Hippocampal formation (tissue), 2 donors: ENCODE data around the gene COQ3.
"Not testable (repeated sequence)": the region's sequence is repeated elsewhere in the genome, so short reads cannot be mapped to it uniquely, and the experiment has no call there.

ENCODE experiments used
- DNase-seq, 2 donors: peaks; one replicate each; lab custom pipeline; 2025; lab: John Stamatoyannopoulos, UW

The COQ3 gene

DNA sequence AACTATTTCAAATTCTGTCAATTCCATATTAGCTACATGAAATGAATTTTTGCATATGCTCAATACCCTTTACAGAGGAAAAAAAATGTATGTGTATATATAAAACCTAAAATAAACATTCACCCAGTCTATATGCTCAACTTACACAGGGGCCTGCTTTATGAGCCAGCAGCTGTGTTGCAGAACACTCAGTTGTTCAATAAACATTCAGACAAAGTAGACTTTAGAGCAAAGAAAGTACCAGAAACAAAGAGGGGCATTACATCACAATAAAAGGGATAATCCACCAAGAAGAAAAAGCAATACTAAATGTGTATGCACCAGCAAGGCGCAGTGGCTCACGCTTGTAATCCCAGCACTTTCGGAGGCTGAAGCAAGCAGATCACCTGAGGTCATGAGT, 9.5 kb downstream of the COQ3 start:
- DNase-seq: no peak

DNA sequence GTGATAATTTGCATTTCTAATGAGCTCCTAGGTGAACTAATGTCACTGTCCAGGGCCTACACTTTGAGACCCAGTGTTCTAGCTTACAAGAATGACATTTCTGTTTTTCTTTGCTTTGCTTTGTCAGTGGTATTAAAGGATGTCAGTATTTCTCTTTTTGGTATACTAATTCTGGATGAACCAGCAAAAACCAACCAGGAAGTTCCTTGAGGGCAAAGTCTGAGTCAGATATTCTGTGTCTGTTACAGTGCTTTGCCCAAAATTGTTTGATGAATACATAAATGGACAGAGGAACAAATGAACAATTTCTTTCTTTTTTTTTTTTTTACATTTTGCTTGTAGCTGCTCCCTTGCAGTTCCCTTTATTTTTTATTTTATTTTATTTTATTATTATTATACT, 15.4 kb downstream of the COQ3 start:
- no peak for DNase-seq

DNA sequence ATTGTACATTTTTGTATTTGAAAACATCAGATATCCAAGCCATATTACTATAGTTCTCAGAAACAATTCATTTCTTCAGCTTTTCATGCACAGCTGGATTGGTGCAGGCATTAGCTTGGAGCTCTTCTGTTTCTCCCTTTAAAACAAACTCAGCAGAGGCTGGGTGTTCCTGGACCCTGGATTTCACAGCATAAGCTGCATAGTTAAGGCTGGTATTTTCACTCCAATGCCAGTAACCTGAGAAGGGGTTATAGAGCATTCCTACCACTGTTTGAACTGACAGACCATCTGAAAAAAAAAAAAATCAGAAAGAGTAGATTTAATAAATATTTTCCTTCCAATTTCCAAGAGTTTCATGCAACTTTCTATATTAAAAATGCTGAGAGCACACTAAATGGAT, 24.5 kb downstream of the COQ3 start:
- no peak for DNase-seq

DNA sequence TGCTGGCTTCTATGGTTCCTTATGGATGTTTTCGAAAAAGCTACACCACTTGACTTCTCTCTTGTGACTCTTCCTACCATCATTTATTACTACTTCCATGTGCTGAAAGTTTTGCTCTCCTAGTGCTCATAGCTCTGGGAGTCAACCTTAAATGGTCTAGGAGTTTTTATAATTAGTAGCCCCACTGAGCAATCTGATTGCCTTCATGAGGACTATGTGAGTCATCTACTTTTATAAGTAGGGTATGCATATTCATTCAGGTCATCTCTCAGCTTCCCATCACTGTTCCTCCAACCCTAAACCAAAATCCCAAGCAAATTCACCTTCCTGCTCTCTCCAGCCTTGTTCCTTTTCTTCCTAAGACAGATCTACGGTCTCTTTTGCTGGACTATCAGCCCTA, 27.1 kb downstream of the COQ3 start:
- no peak for DNase-seq

DNA sequence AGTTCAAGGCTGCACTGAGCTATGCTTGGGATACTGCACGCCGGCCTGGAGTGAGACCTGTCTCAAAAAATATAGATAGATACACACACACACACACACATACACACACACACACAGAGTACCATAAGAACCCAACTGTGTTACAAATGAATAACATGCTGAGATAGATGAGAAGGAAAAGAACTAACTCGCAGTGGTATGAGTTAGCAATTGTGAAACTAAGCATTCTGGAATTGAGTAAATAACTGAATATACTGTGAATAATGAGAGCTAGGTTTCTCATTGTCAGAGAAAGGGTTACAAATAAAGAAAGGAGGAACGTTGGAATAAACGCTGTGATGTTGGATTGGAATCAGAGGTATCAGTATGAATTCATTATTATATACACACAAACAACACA, 30.0 kb downstream of the COQ3 start:
- no peak for DNase-seq

DNA sequence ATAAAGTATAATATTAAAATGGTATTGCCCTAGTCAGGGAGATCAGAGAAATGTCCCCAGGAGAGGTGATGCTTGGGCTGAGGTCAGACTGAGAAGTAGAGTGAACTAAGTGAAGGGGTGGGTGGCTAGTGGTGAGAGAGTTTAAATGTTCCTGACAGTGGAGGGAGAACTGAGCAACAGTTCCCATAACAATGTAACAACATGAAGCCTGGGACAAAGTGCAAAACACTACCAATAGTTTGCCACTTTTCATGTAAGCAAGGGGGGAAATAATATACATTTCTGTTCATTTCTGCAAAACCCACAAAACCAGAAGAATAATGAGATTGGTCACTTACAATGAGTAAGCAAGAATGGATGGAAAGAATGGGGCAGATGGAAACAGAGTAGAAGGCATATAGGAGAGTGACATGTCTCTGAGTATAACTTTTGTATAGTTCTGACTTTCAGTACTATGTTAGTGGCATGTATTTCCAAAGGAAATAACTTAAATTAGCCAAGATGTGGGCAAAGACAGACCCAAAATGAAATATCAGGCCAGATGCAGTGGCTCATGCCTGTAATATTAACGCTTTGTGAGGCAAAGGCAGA, 31.2 kb downstream of the COQ3 start:
- no peak for DNase-seq

DNA sequence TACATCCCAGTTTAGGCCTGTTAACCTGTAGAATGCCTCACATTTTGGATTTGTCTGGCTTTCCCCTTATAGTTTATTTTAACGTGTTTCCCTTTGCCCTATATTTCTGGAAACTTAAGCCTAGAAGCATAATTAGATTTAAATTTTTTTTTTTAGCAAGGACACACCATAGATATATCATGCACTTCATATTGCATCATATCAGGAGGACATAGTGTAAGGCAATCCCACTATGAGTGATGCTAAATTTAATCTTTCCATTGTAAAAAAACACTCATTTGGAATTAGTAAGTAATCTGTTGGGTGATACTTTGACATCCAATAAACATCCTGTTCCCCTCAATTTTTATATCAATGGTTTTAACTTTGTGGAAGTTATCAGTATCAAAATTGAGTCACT, 34.2 kb downstream of the COQ3 start:
- no peak for DNase-seq

DNA sequence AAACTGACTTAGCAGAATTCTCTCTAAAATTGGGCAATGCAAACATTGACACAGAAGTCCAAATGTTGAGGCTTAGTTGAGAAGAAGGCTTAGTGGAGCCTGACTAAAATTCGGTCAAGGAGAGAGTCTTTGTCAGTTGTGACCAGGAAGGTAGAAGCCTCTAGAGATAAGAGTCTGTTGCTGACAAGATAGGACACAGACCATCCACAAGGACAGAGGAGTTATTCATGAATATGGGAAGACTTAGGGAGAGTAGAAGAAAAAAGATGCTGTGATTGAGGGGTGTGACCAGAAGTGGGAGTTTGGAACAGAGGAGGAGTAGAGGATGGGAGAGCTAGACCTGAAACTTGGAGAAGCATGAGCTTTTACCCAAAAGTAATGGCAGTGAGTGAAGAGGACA, 37.4 kb downstream of the COQ3 start:
- no peak for DNase-seq

DNA sequence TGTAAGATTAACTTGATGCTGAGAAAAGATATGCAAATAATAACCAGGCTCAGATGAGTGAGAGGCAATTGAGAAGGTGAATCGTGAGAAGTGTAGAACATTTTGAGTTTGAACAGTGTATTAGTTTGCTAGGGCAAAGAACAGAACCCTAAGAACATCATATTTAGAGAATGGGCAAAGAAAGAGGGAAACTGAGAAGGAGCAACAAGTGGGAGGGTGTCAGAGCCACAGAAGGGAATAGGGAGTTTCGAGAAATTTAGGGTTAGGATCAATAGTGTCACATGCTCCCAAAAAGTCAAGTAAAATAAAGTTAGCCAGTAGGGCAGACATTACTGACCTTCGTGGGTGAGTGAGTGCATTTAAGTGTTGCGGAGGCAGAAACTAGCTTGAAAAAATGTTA, 39.0 kb downstream of the COQ3 start:
- no peak for DNase-seq

DNA sequence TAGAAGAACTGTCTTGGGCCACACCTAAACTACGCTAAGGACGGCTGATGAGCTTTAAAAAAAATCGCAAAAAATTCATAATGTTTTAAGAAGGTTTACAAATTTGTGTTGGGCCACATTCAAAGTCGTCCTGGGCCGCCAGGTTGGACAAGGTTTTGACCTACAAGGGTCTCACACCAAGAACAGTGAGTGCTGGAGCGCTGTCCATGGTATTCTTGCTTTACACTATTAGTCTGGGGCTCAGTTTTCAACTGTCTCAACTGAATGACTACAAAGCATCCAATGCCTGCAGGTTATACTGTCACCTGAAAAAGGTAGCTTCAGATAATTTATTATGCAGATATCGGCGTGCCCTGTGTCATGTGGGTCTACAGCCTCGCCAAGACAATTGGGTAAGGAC, 40.9 kb downstream of the COQ3 start:
- DNase-seq: no peak

DNA sequence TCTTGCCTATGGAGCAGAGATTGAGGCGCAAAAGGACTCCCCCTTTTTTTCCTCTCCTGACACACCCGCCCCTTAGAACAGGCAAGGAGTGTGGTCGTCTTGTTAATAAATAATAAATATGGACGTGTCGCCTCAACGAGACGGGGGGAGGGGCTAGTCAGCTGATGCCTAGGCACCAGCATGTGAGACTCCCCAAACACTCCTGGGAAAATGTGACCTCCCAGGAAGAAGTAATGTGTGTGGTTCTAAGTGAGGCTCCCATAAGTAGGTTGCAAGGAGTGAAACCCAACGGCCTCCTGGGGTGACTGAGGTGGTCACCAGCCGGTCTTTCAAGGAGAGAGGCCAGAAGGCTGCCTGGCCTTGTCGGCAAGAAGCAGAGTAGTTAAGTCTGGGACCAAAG, 43.4 kb downstream of the COQ3 start:
- DNase-seq: no peak

DNA sequence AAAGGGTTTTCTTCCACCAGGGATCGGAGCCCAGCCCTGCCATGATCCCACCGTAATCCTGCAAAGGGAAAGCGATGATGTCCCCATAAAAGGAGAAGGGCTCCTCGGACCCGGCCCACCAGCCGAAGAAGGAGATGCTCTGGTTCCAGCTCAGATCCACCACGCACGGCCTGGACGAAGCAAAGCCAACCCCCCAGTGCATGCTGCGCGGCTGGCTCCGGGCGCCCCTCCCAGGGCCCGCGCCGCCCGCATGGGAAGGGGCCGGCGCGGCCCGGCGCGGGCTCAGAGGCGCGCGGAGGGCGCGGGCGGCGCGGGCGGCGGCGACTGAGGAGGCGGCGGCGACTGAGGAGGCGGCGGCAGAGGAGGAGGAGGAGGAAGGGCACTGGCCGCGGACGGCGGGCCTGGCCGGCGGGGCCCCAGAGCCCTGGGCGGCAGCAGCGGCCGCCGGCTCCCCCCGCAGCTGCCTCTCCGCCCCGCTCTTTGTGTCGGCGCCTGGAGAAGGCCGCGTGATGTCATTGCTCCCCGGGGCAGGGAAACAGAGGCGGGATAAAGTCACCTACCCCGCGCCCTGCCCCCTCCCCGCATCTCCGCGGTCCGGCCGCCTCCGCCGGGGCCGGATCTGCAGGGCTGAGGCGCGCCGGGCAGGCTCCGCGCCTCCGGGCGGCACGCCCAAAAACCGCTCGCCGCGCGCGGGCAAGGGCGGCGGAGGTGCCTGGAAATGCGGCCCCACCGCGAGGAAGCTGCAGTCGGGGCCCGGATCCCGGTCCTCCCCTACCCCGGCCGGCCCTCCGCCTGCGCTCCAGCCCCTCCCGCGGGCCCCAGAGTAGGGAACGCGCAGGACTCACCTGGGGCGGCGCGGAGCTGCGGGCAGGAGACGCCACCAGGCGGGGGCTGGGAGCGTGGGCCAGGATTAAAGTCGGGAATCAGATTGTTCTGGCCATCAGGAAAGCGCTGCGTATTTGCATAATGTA, 44.5 kb downstream of the COQ3 start, which contains the start of gene FAXC:
Gene FAXC, minus strand, starts transcription at position 504 of the 971 bp plus-strand sequence. Its CDS starts 302 bp downstream, at position 202.
- DNase-seq: peak; percentile 5 to 20

DNA sequence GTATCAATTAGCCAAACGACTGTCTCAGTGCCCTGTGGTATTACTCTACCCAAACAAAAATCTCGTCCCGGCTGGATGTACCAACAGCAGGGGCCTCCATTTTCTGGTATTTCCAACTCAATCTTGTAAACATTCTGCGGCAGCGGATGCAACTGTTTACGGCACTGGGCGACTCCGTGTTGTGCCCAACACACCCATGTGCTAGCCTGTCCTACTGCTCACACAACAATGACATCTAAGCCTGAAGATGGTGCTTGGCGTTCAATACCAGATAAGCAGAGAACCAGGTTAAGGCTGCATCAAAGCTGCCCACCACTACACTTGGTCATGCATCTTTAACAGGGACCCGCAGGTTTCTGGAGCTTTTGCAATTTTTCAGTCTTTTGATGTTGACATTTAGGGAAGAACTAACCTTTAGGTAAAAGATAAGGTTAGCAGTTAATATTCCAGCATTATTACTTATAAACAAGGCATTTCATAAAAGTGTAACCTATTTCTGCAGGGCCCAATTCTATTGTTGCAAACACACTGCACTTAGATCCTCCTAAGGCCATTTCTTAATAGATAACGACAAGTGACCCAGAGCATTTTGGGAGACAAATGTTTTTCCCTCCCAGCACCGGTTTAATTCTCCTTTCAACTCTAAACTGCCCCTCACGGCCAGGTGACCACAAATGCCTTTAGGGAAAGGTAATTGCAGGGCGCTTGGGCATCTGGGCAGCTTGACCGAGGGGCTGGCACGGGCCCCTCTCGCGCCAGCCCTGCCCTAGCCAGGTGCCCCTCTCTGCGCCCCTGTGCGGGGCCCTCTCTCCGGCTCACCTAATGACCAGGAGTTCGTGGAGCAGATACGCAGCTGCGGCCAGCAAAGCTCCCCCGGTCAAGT, 45.5 kb downstream of the COQ3 start:
- DNase-seq: no peak

DNA sequence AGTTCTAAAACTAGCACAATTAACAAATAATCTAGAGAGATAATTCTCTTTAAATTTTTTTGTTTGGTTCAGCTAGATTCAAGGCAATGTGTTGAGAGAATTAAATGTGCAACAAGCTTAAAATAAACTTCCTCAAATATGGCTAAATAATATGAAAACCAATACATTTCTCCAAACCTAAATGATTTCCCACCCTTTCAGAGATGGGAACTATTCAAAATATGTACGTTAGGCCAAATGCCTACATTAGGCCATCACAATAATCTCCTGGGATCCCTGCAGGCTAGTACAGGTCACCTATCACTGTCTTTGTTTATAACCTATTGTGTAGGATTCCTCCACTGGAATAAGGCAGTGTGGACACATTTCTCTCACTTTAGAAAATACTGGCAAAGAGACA, 46.2 kb downstream of the COQ3 start:
- DNase-seq: no peak

DNA sequence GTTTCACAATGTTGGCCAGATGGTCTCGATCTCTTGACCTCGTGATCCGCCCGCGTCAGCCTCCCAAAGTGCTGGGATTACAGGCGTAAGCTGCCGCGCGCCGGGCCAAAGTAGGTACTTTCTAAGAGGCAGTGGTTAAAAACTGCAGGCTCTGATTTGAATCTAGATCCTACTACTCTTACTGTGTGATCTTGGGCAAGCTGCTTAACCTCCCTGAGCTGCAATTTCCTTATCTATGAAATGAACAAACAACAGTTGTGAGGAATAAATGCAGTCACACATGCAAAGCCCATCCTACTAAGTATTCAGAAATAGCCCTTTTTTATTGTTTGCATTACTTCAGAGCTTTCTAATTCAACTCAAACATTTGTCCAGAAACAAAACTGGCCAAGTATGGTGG, 47.4 kb downstream of the COQ3 start:
- no peak for DNase-seq

DNA sequence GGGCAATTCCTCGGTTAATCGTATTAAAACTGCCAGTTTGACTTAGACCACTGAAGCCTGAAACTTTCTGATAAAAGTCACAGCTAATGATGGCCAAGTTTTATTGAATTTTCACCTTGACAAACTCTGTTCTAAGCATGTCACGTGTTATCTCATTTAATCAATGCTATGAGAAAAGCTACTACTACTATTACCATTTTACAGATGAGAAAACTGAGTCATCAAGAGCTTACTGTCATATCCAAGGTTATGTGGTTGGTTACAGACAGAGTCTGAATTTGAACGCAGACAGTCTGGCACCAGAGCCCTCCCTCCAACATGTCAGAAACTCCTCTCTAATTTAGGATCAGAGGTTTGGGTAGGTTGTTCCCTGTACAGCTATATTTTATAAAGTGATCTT, 48.8 kb downstream of the COQ3 start:
- no peak for DNase-seq

DNA sequence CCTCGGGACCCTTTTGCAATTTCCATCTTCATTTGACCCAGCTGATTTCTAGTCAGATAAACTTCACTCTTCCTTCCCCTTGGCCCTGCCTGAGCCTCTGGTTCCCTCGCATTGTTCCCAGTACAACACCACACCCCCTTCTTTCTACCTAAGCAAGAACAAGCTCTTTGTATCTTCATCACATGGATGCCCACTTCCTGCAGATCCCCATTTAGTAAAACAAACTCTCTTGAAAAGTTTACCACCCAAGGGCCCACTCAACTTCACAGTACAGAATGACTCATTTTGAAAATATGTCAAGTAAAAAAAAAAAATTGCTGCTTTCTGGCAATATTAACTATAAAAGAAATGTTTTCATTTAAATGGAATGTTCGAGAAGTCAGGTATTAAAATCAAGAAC, 49.7 kb downstream of the COQ3 start:
- DNase-seq: no peak

DNA sequence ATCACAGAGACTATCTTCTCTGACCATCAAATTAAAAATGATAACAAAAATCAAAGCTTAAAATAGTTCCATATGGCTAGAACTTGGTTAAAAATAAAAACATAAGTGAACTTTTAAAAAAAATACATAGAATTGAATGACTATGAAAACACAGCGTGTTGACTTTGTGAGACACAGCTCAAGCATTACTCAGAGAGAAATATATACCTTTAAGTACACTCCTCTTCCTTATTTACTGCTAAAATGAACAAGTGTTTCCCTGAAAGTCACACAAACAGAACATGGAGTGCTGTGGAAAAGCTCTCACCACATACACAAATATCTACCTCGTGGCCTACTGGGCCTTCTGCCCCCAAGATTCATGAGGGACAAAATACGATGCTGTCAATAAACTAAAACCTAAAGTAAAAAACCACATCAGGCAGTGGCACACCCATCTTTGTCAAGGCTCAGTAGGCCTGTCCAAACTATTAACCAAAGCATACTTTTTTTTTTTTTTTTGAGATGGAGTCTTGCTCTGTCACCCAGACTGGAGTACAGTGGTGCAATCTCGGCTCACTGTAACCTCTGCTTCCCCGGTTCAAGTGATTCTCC, 52.0 kb downstream of the COQ3 start:
- DNase-seq: no peak

DNA sequence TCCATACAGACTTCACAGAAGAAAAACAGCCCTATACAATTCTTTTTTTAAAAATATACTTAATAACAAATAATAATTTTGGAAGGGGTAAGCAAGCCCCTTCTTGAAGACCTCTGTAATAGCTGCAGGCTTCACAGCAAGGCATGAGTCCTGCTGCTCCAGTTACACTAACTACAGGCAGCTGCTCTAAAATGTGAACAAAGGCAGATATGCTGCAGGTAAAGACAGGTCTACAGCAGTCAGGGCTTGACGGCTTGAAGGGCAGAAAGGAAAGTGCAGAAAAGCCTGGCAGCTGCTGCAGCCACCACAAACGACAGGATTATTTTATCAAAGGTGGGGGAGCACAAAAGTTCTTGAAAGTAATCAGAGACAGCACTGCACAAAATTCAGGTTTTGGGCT, 55.8 kb downstream of the COQ3 start:
- DNase-seq: no peak

DNA sequence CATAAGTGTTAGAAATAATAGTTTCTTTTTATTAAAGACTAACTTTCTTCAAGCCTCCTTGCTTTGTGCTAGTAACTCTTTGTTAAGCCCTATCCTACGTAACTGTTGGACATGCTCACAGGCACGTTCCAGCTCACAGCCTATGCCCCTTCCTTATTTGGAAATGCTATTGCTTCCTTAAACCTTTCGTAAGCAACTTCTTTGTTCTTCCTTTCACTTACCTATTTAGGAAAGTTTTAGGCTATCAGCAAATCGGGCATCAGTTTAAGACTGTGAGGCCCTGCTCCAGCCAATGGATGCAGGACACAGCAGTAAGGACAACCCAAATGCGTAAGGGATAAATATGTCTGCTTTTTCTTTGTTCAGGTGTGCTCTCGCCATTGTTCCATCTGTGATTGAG, 58.7 kb downstream of the COQ3 start:
- not testable (repeated sequence) for DNase-seq

DNA sequence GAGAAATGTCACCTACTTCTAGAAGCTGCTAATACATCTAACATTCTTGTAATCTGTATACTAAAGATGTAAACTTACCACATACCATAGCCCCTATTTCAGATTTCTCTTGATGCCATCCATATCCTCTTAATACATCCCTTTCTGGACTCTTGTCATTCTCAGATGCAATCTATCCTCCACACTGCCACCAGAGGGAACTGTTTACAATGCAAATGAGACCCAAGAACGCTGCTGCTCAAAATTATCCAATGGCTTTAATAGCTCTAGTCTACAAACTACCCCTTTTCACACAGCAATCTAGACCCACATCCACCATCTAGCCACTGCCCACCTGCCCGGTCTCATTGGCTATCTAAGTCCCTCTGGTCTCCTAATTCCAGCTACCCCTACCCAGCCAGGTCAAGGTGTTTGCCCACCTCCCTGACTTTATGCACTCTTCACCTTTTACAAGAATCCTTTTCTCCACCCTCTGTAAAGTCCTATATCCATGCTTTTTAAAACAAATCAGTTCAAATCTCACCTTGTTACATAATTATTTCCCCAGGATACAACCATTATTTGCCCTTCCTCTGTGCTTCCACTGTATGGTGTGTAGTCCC, 59.4 kb downstream of the COQ3 start:
- DNase-seq: peak in 1 of 2 donors; percentile 17

DNA sequence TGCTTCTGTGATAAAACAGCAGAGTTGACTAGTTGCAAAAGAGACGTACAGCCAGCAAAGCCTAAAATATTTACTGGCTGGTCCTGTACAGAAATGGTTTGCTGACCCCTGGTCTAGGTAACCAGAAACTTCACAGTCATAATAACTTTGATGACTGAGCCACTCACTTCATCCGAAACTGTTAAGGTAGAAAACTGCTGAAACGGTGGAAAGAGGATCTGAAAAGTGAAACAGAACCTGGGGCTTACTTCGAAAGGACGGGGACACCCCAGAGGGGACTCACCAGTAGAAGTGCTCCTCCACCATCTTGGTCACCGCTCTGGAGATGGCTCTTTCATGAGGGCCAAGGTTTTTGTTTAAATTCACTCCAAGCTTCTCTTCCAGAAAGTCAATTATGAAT, 60.9 kb downstream of the COQ3 start:
- DNase-seq: no peak
